Mammary epithelial cell (primary cell): ENCODE measurements around the gene MLXIP.

Experiments used
- EZH2 ChIP-seq: IDR thresholded peaks from 2 replicates; pipeline ENCODE4 v1.6.1; 2012; ENCODE audit warnings: low read length, inconsistent platforms, borderline replicate concordance
- TF ChIP-seq, protein P1 (sequence below), 2 donors: IDR thresholded peaks in 1 of 2; conservative IDR thresholded peaks in 1 of 2; 2 replicates each; pipeline ENCODE4 v1.5.1; 2011 to 2012; ENCODE audit warnings: inconsistent platforms in 2 of 2, low read length in 2 of 2, mild to moderate bottlenecking in 2 of 2, control low read depth in 1 of 2, low read depth in 1 of 2; ENCODE audit not compliant: insufficient read depth in 1 of 2; ENCODE audit errors: extremely low read depth in 1 of 2

DNA sequence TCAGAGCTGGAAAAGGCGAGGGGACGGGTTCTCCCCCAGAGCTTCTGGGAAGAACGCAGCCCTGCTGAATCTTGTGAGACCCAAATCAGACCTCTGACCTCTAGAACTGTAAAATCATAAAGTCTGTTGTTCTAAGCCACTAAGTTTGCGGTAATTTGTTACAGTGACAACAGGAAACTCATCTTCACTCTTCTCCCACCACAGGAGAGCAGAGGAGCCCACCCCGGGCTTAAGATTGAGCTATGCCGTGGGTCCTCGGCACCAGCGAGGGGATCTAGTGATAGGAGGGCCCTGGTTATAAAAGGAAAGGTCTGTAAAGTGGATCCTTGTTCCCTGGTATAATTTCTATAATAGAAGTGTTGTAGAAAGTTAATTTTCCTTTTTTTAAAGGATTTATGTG is 7.6 kb downstream of the MLXIP start:
- TF ChIP-seq, protein P1, sequence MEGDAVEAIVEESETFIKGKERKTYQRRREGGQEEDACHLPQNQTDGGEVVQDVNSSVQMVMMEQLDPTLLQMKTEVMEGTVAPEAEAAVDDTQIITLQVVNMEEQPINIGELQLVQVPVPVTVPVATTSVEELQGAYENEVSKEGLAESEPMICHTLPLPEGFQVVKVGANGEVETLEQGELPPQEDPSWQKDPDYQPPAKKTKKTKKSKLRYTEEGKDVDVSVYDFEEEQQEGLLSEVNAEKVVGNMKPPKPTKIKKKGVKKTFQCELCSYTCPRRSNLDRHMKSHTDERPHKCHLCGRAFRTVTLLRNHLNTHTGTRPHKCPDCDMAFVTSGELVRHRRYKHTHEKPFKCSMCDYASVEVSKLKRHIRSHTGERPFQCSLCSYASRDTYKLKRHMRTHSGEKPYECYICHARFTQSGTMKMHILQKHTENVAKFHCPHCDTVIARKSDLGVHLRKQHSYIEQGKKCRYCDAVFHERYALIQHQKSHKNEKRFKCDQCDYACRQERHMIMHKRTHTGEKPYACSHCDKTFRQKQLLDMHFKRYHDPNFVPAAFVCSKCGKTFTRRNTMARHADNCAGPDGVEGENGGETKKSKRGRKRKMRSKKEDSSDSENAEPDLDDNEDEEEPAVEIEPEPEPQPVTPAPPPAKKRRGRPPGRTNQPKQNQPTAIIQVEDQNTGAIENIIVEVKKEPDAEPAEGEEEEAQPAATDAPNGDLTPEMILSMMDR (conservative IDR thresholded peaks at IDR 0.05 in 1 of 2, IDR thresholded peaks at IDR 0.05 in 1 of 2; ENCODE audit: extremely low read depth in 1 of 2, insufficient read depth in 1 of 2, low read depth in 1 of 2, low read length in 2 of 2) = no peak
- TF ChIP-seq EZH2 = no peak
